ENCODE data around the gene DCDC1. TPM values are rescaled to one million over a fixed set of nuclear protein-coding genes. Genes with fewer than 3 reads are reported as not detected.

DCDC1 gene
- total RNA-seq, 1 donor from 2014 or later: not detected

DNA sequence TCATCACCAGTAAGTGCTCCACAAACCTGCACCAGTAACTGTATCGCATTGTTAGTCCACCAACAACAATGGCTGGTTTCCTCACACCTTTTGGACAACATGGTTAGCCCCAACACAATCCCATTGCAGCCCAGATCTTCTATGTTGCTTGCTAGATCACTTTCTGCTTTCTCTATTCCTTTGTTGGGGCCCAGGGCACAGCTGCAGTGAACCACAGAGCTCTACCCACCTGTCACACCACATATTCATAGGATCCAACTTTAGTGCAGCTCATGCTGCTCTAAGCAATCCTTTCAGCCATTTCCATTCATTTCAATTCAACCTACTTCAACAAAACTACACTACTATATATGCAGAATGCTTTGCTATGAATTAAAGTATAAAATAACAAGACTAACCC is 364.3 kb downstream of the DCDC1 start:
- Mint-ChIP-seq H3K27ac (no peak overlapping the region), H3K9me3 (no peaks in the 10 kb centered on the region), H3K4me3 (no peak overlapping the region), H3K4me1 (no peaks in the 10 kb centered on the region), H3K27me3 (no peaks in the 10 kb centered on the region), H3K36me3 (ENCODE audit: low read depth) (no peaks in the 10 kb centered on the region)
- no peak for TF ChIP-seq CTCF (IDR thresholded peaks at IDR 0.05)
- POLR2A ChIA-PET: no interaction called here
- CTCF ChIA-PET: no interaction called here
- ATAC-seq (ENCODE audit: low read depth) (no peak), DNase-seq (no peak)
- intact Hi-C loops (cut with micrococcal nuclease): no loop called here

DNA sequence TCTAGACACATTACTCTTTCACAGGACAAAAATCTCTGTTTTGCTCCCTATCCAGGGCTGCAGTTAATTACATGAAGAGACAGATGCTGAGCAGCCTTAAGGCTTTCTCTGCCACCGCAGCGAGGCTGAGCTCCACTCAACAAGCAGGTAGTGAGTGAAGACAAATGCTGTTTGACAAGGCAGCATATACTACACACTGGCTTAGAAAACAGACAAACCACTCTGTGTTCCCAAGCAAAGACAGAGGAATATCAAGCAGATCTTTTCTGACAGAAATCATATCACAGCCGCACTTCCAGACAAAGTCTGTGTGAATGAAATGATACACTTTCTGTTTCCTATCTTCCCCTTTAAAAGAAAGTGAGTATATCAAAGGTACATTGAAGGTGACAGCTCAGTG is 368.1 kb downstream of the DCDC1 start:
- H3K27ac Mint-ChIP-seq: no peak overlapping the region
- H3K4me1 Mint-ChIP-seq: no peaks in the 10 kb centered on the region
- H3K4me3 Mint-ChIP-seq: no peak overlapping the region
- ATAC-seq (ENCODE audit: low read depth) (no peak), DNase-seq (no peak)
- TF ChIP-seq CTCF (IDR thresholded peaks at IDR 0.05): no peak
- H3K36me3 Mint-ChIP-seq (ENCODE audit: low read depth): no peaks in the 10 kb centered on the region
- no peaks in the 10 kb centered on the region for H3K9me3 Mint-ChIP-seq
- intact Hi-C loops (cut with micrococcal nuclease): no loop called here
- no peaks in the 10 kb centered on the region for H3K27me3 Mint-ChIP-seq
- CTCF ChIA-PET: no interaction called here
- POLR2A ChIA-PET: no interaction called here

DNA sequence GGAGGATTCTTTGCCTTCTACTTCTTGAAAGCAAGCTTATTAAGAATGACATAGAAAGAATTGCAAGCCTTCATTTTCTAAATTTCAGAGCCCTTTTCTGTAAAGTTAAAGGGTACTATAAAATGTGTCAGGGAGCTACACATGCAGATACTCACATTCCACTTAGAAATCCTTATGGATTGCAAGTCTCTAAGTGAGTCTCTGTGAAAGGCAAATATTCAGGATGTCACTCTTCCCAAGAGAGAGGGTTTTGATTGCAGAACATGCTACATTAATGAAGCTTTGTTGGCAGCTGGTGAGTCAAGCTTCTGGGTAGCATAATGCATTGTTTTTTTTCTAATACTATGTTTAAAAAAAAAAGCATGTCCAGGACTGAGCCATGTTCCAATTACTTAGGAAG is 369.2 kb downstream of the DCDC1 start:
- no peaks in the 10 kb centered on the region for H3K9me3 Mint-ChIP-seq

DNA sequence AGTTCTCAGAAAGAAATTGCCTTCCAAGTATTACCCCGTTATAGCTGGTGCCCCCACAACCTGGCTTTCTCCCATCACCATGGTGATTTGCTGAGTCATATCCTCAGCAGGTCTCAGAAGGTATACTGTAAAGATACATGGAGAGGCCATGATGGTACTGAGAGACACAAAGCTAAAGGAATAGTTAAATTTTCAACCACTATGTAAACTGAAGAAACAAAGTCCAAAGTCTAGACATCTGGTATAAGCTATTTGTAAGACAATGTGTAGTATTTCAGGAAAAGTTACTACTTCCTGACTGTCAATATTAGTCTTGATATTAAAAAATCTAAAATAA is 377.1 kb downstream of the DCDC1 start:
- ChIA-PET CTCF (no interaction called here), POLR2A (no interaction called here)
- no peak overlapping the region for H3K4me3 Mint-ChIP-seq
- H3K4me1 Mint-ChIP-seq: no peaks in the 10 kb centered on the region
- no peak for DNase-seq
- no peak for TF ChIP-seq CTCF (IDR thresholded peaks at IDR 0.05)
- H3K27me3 Mint-ChIP-seq: no peaks in the 10 kb centered on the region
- no peak overlapping the region for H3K27ac Mint-ChIP-seq
- intact Hi-C loops (cut with micrococcal nuclease): no loop called here
- no peaks in the 10 kb centered on the region for H3K9me3 Mint-ChIP-seq
- H3K36me3 Mint-ChIP-seq (ENCODE audit: low read depth): no peaks in the 10 kb centered on the region
- ATAC-seq (ENCODE audit: low read depth): no peak

More for the DNA sequence above, 369.2 kb downstream of the DCDC1 start:
- DNase-seq (no peak), ATAC-seq (ENCODE audit: low read depth) (no peak)
- intact Hi-C loops (cut with micrococcal nuclease): no loop called here
- no peak overlapping the region for H3K27ac Mint-ChIP-seq
- H3K4me3 Mint-ChIP-seq: no peak overlapping the region
- H3K36me3 Mint-ChIP-seq (ENCODE audit: low read depth): no peaks in the 10 kb centered on the region
- TF ChIP-seq CTCF (IDR thresholded peaks at IDR 0.05): no peak
- ChIA-PET POLR2A (no interaction called here), CTCF (no interaction called here)
- H3K4me1 Mint-ChIP-seq: no peaks in the 10 kb centered on the region
- H3K27me3 Mint-ChIP-seq: no peaks in the 10 kb centered on the region

DNA sequence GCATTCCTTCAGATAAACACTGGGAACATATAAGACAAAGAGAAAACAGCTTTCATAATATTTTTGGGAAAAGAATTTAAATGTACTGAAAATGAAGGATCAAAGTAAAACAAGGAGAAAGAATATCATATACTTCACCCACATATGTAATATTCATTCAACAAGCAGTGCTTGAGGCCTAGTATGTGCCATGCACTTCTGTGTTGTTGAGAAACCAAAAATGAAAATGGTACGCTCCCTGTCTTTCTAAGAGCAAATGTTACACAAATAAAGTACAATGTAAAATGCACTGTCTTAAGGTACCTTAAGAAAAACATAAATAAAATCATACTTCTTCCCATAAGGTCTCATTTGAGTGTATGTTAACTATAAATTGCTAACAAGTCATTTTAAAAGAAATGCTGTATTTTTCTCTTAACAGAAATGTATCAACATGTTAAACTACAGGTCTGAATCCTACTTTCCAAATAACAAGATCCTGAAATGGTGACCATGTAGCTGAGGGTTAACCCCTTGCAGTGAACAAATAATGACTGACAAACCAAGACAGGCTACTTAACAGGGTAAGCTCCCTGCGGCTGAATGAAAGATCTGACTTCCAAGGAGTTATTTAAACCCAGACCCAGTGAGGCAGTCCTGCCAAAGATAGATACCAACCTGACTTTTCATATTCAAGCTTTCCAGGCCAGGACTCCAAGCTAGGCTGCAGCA is 377.6 kb downstream of the DCDC1 start:
- intact Hi-C loops (cut with micrococcal nuclease): no loop called here
- Mint-ChIP-seq H3K36me3 (ENCODE audit: low read depth) (no peaks in the 10 kb centered on the region), H3K9me3 (no peaks in the 10 kb centered on the region), H3K27me3 (no peaks in the 10 kb centered on the region), H3K4me3 (no peak overlapping the region), H3K27ac (no peak overlapping the region), H3K4me1 (no peaks in the 10 kb centered on the region)
- CTCF ChIA-PET: no interaction called here
- POLR2A ChIA-PET: no interaction called here
- no peak for TF ChIP-seq CTCF (IDR thresholded peaks at IDR 0.05)
- no peak for DNase-seq
- ATAC-seq (ENCODE audit: low read depth): no peak

All from activated B cell treated with CpG ODN at 0.5 μM for 24 hours (primary cell).